HepG2 (cell line): ENCODE data around the gene RABGAP1L. TPM values are rescaled to one million over a fixed set of nuclear protein-coding genes. Genes with fewer than 3 reads are reported as not detected.

Source experiments
- ATAC-seq: fragments of 200-7000 bp; cut with Tn5 transposase; 3 replicates; pipeline ENCODE4 v1.9.1; 2020; ENCODE audit warnings: mild to moderate bottlenecking, moderate library complexity
- BruUV-seq: library from RNA; stranded (reverse); fragments of 400-500 nt; replicated peaks from 2 replicates; lab custom pipeline; 2021; lab: Mats Ljungman, UMichigan
- CTCF ChIA-PET: fragments of 300-600 bp; formaldehyde crosslinking; extraction: SDS; loops from one replicate; lab custom pipeline; 2021; ENCODE audit warnings: low total read pairs, inconsistent platforms, low intra/inter-chr PET ratio; lab: Yijun Ruan, JAX
- POLR2A ChIA-PET: fragments of 350-600 bp; sonication (Branson Sonifier 250); formaldehyde crosslinking; loops from one replicate; lab custom pipeline; 2020; ENCODE audit warnings: antibody characterized with exemption, inconsistent platforms; lab: Yijun Ruan, JAX
- DNase-seq: peaks from one replicate; pipeline ENCODE4 v3.0.0-alpha.2; 2015; ENCODE audit warnings: low spot score
- FAIRE-seq: peaks from 3 replicates; lab custom pipeline; 2011; peaks lifted over from hg19 to GRCh38; lab: Jason Lieb, UNC
- H2AFZ ChIP-seq: one replicate; pipeline ENCODE4 v1.6.1; 2011; ENCODE audit warnings: low read length, inconsistent platforms
- H3K27ac ChIP-seq: fragments of 300-600 bp; 3 replicates; pipeline ENCODE4 v1.8.0; 2011; ENCODE audit warnings: mixed run types, mild to moderate bottlenecking, mixed read lengths, low read length, inconsistent platforms; ENCODE audit not compliant: insufficient read depth; ENCODE audit errors: extremely low read length
- H3K27me3 ChIP-seq, 2 experiments: fragments of 200-600 bp in 1 of 2; 2 replicates in 1 of 2; 3 replicates in 1 of 2; pipeline versions ENCODE4 v1.6.0 to v1.8.0; 2011; ENCODE audit warnings: low read length in 2 of 2, mild to moderate bottlenecking in 2 of 2, moderate library complexity in 2 of 2, inconsistent platforms in 1 of 2; ENCODE audit not compliant: insufficient read depth in 2 of 2, control insufficient read depth in 1 of 2
- H3K36me3 ChIP-seq, 2 experiments: fragments of 200-600 bp in 1 of 2; replicated peaks in 1 of 2; 2 replicates in 1 of 2; 3 replicates in 1 of 2; pipeline versions ENCODE4 v1.5.1 to v1.8.0; 2011; ENCODE audit warnings: low read length in 2 of 2, inconsistent platforms in 1 of 2; ENCODE audit not compliant: insufficient read depth in 2 of 2, control insufficient read depth in 1 of 2
- H3K4me1 ChIP-seq: 2 replicates; pipeline ENCODE4 v1.5.1; 2012; ENCODE audit warnings: low read length, inconsistent platforms; ENCODE audit not compliant: insufficient read depth
- H3K4me2 ChIP-seq: 2 replicates; pipeline ENCODE4 v1.6.0; 2011; ENCODE audit warnings: low read depth, low read length, inconsistent platforms
- H3K4me3 ChIP-seq, 3 experiments: fragments of 200-600 bp in 1 of 3; sonication (generic), shearing (Covaris generic) in 1 of 3; replicated peaks in 1 of 3; 2 replicates each; pipeline ENCODE4 v1.5.1; 2011 to 2016; ENCODE audit warnings: low read length in 3 of 3, inconsistent platforms in 2 of 3, low read depth in 2 of 3, mild to moderate bottlenecking in 2 of 3, control low read depth in 1 of 3, mixed read lengths in 1 of 3; ENCODE audit not compliant: insufficient read depth in 1 of 3
- H3K79me2 ChIP-seq: one replicate; pipeline ENCODE4 v1.6.1; 2011; ENCODE audit warnings: low read length, inconsistent platforms; ENCODE audit not compliant: insufficient read depth
- H3K9ac ChIP-seq: 2 replicates; pipeline ENCODE4 v1.6.0; 2011; ENCODE audit warnings: mild to moderate bottlenecking, low read depth, low read length, inconsistent platforms; ENCODE audit not compliant: insufficient read depth
- H3K9me3 ChIP-seq: 2 replicates; pipeline ENCODE4 v1.5.1; 2012; ENCODE audit warnings: mild to moderate bottlenecking, low read length
- H4K20me1 ChIP-seq: 2 replicates; pipeline ENCODE4 v1.6.0; 2011; ENCODE audit warnings: inconsistent platforms, mild to moderate bottlenecking, low read length, moderate library complexity; ENCODE audit not compliant: insufficient read depth
- FOXC1 ChIP-seq: sonication (generic); formaldehyde crosslinking; IDR thresholded peaks from 2 replicates; pipeline ENCODE4 v1.8.0; 2022; ENCODE audit warnings: mild to moderate bottlenecking, missing genetic modification reagents, borderline replicate concordance
- IKZF1 ChIP-seq: fragments of 450-650 bp; IDR thresholded peaks from 2 replicates; pipeline ENCODE4 v1.7.1; 2016
- MAFF ChIP-seq: IDR thresholded peaks from 2 replicates; pipeline ENCODE4 v1.6.1; 2011; ENCODE audit warnings: low read depth, low read length, improper control_type of control experiment
- NFATC3 ChIP-seq: sonication (generic); formaldehyde crosslinking; IDR thresholded peaks from 2 replicates; pipeline ENCODE4 v1.5.1; 2020; ENCODE audit warnings: mild to moderate bottlenecking, missing genetic modification reagents
- NFKB2 ChIP-seq: sonication (generic); formaldehyde crosslinking; IDR thresholded peaks from 2 replicates; pipeline ENCODE4 v1.4.0; 2020; ENCODE audit warnings: missing genetic modification reagents, borderline replicate concordance
- RFX3 ChIP-seq: IDR thresholded peaks from 2 replicates; pipeline ENCODE4 v1.6.1; 2016; ENCODE audit warnings: missing biosample characterization, missing genetic modification reagents
- ZNF496 ChIP-seq: sonication (generic); formaldehyde crosslinking; IDR thresholded peaks from 2 replicates; pipeline ENCODE4 v1.8.1; 2023; ENCODE audit warnings: mild to moderate bottlenecking, moderate library complexity, missing genetic modification reagents; ENCODE audit not compliant: insufficient replicate concordance
- ZNF558 ChIP-seq: sonication (generic); formaldehyde crosslinking; IDR thresholded peaks from 2 replicates; pipeline ENCODE4 v1.9.0; 2022; ENCODE audit warnings: mild to moderate bottlenecking, missing genetic modification reagents, borderline replicate concordance
- ZNF605 ChIP-seq: sonication (generic); formaldehyde crosslinking; IDR thresholded peaks from 2 replicates; pipeline ENCODE4 v1.8.0; 2022; ENCODE audit warnings: mild to moderate bottlenecking, missing genetic modification reagents
- ZNF720 ChIP-seq: sonication (generic); formaldehyde crosslinking; IDR thresholded peaks from 2 replicates; pipeline ENCODE4 v1.4.0; 2020; ENCODE audit warnings: missing genetic modification reagents
- ZNF773 ChIP-seq: sonication (generic); formaldehyde crosslinking; IDR thresholded peaks from 2 replicates; pipeline ENCODE4 v1.4.0; 2020; ENCODE audit warnings: missing genetic modification reagents, borderline replicate concordance
- WGBS: methylation state at CpG from one replicate; pipeline ENCODE4 v1.1.6; 2017; ENCODE audit warnings: low lambda C conversion rate; 5-methylcytosine and 5-hydroxymethylcytosine counted together
- in situ Hi-C: cut with HindIII; loops from 2 replicates; pipeline ENCODE4 v1.10.0; 2017; ENCODE audit warnings: low pct_unique_long_range_greater_than_20kb; ENCODE audit not compliant: extremely low pct_ligation_motif_present
- intact Hi-C: fragments of 100-400 bp; cut with micrococcal nuclease; formaldehyde crosslinking; loops from one replicate; pipeline ENCODE4 v1.10.0; 2022; ENCODE audit not compliant: unreplicated experiment
- polyA plus RNA-seq, 8 experiments: library from polyadenylated mRNA; depleted of rRNA in 3 of 8; stranded (reverse) in 7 of 8; unstranded in 1 of 8; fragments of >200 nt; fragmentation: Illumina TruSeq in 4 of 8; extraction: Trizol in 4 of 8; gene quantifications; 2 replicates each; pipeline versions ENCODE4 v1.2.1 to v1.2.3, GENCODE V29; 2011 to 2016; ENCODE audit warnings: low read depth in 4 of 8, missing spikeins in 1 of 8, mixed read lengths in 1 of 8; ENCODE audit not compliant: insufficient read depth in 1 of 8
- total RNA-seq, 5 experiments: library from RNA; depleted of rRNA; stranded (reverse); fragments of >200 nt; fragmentation: Illumina TruSeq; extraction: Trizol; gene quantifications; 2 replicates each; pipeline ENCODE4 v1.2.3, GENCODE V29; 2016; ENCODE audit warnings: low read depth in 1 of 5
- TF ChIP-seq, protein P1 (sequence below): IDR thresholded peaks from 2 replicates; pipeline ENCODE4 v1.6.1; 2012; ENCODE audit warnings: low read depth, low read length, improper control_type of control experiment
- TF ChIP-seq, protein P2 (sequence below): sonication (generic); formaldehyde crosslinking; IDR thresholded peaks from 2 replicates; pipeline ENCODE4 v1.4.0; 2020; ENCODE audit warnings: mild to moderate bottlenecking, low read depth, missing genetic modification reagents
- TF ChIP-seq, protein P3 (sequence below): sonication (generic); formaldehyde crosslinking; IDR thresholded peaks from 2 replicates; pipeline ENCODE4 v1.4.0; 2020; ENCODE audit warnings: missing genetic modification reagents, low read depth, mild to moderate bottlenecking, borderline replicate concordance

RABGAP1L gene
- total and polyA plus RNA-seq, 2 of the 13 experiments (the other 11 are each of a cell fraction or from before 2014, with no cell fraction given): 7.9 to 22.6 TPM

DNA sequence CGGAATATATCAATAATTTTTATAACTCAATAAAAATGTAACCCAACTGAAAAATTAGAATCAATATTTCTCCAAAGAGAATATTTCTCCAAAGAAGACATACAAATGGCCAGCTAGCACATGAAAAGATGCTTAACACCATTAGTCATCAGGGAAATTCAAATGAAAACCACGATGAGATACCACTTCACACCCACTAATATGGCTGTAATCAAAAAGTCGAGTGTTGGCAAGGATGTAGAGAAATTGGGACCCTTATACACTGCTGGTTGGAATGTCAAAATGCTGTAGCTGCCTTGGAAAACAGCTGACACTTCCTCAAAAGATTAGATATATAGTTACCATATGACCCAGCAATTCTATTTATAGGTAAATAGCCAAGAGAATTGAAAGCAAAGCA is 421.5 kb downstream of the RABGAP1L start:
- H4K20me1 ChIP-seq: no peaks in the 10 kb centered on the region
- ATAC-seq (no peak), DNase-seq (no peak), FAIRE-seq (no peak)
- H2AFZ ChIP-seq: no peak overlapping the region
- whole genome bisulfite sequencing: 65% methylated on average over 3 of the region's 3 CpGs
- no peaks in the 10 kb centered on the region for H3K4me1 ChIP-seq
- intact Hi-C loops (no loop called here), in situ Hi-C loops (no loop called here)
- no peak overlapping the region for H3K4me3 ChIP-seq
- no peak overlapping the region for H3K9ac ChIP-seq
- no peak for TF ChIP-seq RFX3 (CRISPR knock-in tag)
- TF ChIP-seq, protein P1, sequence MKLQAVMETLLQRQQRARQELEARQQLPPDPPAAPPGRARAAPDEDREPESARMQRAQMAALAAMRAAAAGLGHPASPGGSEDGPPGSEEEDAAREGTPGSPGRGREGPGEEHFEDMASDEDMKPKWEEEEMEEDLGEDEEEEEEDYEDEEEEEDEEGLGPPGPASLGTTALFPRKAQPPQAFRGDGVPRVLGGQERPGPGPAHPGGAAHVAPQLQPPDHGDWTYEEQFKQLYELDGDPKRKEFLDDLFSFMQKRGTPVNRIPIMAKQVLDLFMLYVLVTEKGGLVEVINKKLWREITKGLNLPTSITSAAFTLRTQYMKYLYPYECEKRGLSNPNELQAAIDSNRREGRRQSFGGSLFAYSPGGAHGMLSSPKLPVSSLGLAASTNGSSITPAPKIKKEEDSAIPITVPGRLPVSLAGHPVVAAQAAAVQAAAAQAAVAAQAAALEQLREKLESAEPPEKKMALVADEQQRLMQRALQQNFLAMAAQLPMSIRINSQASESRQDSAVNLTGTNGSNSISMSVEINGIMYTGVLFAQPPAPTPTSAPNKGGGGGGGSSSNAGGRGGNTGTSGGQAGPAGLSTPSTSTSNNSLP: no peak
- no peak for TF ChIP-seq ZNF558 (CRISPR knock-in tag)
- no peak for TF ChIP-seq NFATC3
- TF ChIP-seq ZNF496 (CRISPR knock-in tag): no peak
- no peak for TF ChIP-seq ZNF773
- no peak for TF ChIP-seq NFKB2 (CRISPR knock-in tag)
- TF ChIP-seq, protein P2, sequence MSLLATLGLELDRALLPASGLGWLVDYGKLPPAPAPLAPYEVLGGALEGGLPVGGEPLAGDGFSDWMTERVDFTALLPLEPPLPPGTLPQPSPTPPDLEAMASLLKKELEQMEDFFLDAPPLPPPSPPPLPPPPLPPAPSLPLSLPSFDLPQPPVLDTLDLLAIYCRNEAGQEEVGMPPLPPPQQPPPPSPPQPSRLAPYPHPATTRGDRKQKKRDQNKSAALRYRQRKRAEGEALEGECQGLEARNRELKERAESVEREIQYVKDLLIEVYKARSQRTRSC (CRISPR knock-in tag): no peak
- TF ChIP-seq ZNF605 (CRISPR knock-in tag): no peak
- TF ChIP-seq FOXC1 (CRISPR knock-in tag): no peak
- no peak for TF ChIP-seq MAFF
- no peak for TF ChIP-seq IKZF1
- TF ChIP-seq ZNF720 (CRISPR knock-in tag): no peak
- TF ChIP-seq, protein P3, sequence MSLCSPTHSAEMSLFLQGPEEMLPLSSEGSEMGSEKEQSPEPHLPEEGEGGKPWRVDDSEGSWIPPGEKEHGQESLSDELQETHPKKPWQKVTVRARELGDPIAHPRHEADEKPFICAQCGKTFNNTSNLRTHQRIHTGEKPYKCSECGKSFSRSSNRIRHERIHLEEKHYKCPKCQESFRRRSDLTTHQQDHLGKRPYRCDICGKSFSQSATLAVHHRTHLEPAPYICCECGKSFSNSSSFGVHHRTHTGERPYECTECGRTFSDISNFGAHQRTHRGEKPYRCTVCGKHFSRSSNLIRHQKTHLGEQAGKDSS (CRISPR knock-in tag): no peak
- no peaks in the 10 kb centered on the region for H3K79me2 ChIP-seq
- CTCF ChIA-PET: no interaction called here
- BruUV-seq: no TSS peak
- no peaks in the 10 kb centered on the region for H3K27me3 ChIP-seq
- no peak overlapping the region for H3K27ac ChIP-seq
- H3K4me2 ChIP-seq: no peak overlapping the region
- no peaks in the 10 kb centered on the region for H3K36me3 ChIP-seq
- no peaks in the 10 kb centered on the region for H3K9me3 ChIP-seq
- POLR2A ChIA-PET: no interaction called here
